C4-2B (cell line): ENCODE measurements around the gene CTTNBP2NL.
"Not testable (repeated sequence)": the region's sequence is repeated elsewhere in the genome, so short reads cannot be mapped to it uniquely, and the experiment has no call there.

Experiments used
- CTCF ChIP-seq: fragments of 450-650 bp; conservative IDR thresholded peaks from 2 replicates; pipeline ENCODE4 v1.5.1; 2017; ENCODE audit warnings: mild to moderate bottlenecking
- ZFX ChIP-seq: fragments of 450-650 bp; IDR thresholded peaks from 2 replicates; pipeline ENCODE4 v1.6.1; 2017

GRCh38 chr1:112487686-112488085 lies 91.7 kb downstream of the CTTNBP2NL start:
- not testable (repeated sequence) for TF ChIP-seq CTCF, ZFX
